Heart right ventricle (tissue), 16 donors: Measurements from ENCODE around the gene MAPRE2. TPM values are rescaled to one million over a fixed set of nuclear protein-coding genes. Genes with fewer than 3 reads are reported as not detected.

ENCODE experiments used
- ATAC-seq, 8 donors: fragments of 200-7000 bp; cut with Tn5 transposase; one replicate each; pipeline ENCODE4 v1.9.1; 2020; ENCODE audit warnings: mild to moderate bottlenecking in 8 of 8, moderate library complexity in 8 of 8, moderate number of reproducible peaks in 1 of 8
- DNase-seq, 2 donors: peaks; one replicate each; pipeline ENCODE4 v3.0.0-alpha.2; 2020
- H3K27ac ChIP-seq, 10 donors: fragments of 200-600 bp; sonication (generic) in 2 of 10; one replicate each; pipeline versions ENCODE4 v1.5.0 to v1.8.0; 2020 to 2022; ENCODE audit warnings: mild to moderate bottlenecking in 3 of 10
- H3K27me3 ChIP-seq, 7 donors: fragments of 200-600 bp; one replicate each; pipeline ENCODE4 v1.8.0; 2021 to 2022; ENCODE audit warnings: mild to moderate bottlenecking in 2 of 7
- H3K36me3 ChIP-seq, 9 donors: fragments of 200-600 bp; sonication (generic) in 1 of 9; one replicate each; pipeline versions ENCODE4 v1.5.0 to v1.8.0; 2020 to 2022; ENCODE audit warnings: mild to moderate bottlenecking in 2 of 9
- H3K4me1 ChIP-seq, 9 donors: fragments of 200-600 bp; sonication (generic) in 1 of 9; one replicate each; pipeline versions ENCODE4 v1.5.0 to v1.8.0; 2020 to 2022; ENCODE audit warnings: mild to moderate bottlenecking in 4 of 9
- H3K4me3 ChIP-seq, 10 donors: fragments of 200-600 bp; sonication (generic) in 2 of 10; one replicate each; pipeline versions ENCODE4 v1.5.0 to v1.8.0; 2020 to 2022; ENCODE audit warnings: mild to moderate bottlenecking in 7 of 10, moderate library complexity in 2 of 10
- H3K9me3 ChIP-seq, 11 donors: fragments of 200-600 bp in 10 of 11; sonication (generic) in 2 of 11; one replicate each; pipeline versions ENCODE4 v1.5.0 to v1.8.0; 2013 to 2022; ENCODE audit warnings: mild to moderate bottlenecking in 2 of 11, control low read depth in 1 of 11, moderate library complexity in 1 of 11
- WGBS, 2 donors: extraction: QIAGEN DNeasy Blood & Tissue Kit; methylation state at CpG; one replicate each; pipeline ENCODE4 v1.1.7; 2013; ENCODE audit warnings: inconsistent platforms in 1 of 2; 5-methylcytosine and 5-hydroxymethylcytosine counted together
- intact Hi-C, 10 donors: fragments of 100-400 bp; cut with DNase I; formaldehyde crosslinking; loops; one replicate each; pipeline versions ENCODE4 v1.11.1 to v1.14.2; 2022
- polyA plus RNA-seq, 2 donors: library from polyadenylated mRNA; stranded (reverse); fragments of 200-250 nt; gene quantifications; one replicate each; pipeline ENCODE4 v1.2.3, GENCODE V29; 2013
- total RNA-seq, 10 donors: library from RNA; stranded (reverse); fragmentation: NEBNext Ultra II Directional in 3 of 10; extraction: Animal tissue kit (Norgen Biotek cat#: 25700) in 3 of 10; gene quantifications; one replicate each; pipeline versions ENCODE4 v1.2.1 to v1.2.4, GENCODE V29; 2021 to 2023
- TF ChIP-seq, protein P1 (sequence below), 9 donors: fragments of 200-600 bp; sonication (generic) in 2 of 9; IDR thresholded peaks; one replicate each; pipeline versions ENCODE4 v1.5.0 to v1.8.0; 2021 to 2022; ENCODE audit warnings: antibody characterized with exemption in 9 of 9, mild to moderate bottlenecking in 5 of 9, moderate library complexity in 1 of 9
- donor health status: Arrhythmogenic right ventricular cardiomyopathy.
- donor health status: ischemic (EF 13 %, LVEDD 7.1; RV severe dilation, severe dysfunction).
- donor health status: healthy with polysubstance abuse.
- donor health status: DM: no; HTN: yes; CAD: no.
- donor health status: DM: no; HTN: no; CAD: no.
- donor health status: ischemic (EF 25% LVEDD 6.9; RV normal size, moderate dysfunction).
- donor health status: ischemic (EF 25% LVEDD 5.7; RV mildly dilated, moderate dysfunction).
- donor health status: healthy.
- donor health status: DM: yes; HTN: yes; CAD: no.
- donor health status: Ischemic cardiomyopathy.
- donor health status: ischemic (EF 35%, LVEDD 5.7; RV mildly dilated, moderate dysfunction).
- donor health status: nonischemic (EF 11% LVEDD 7.7; RV severe dilation, severe dysfunction).
- donor health status: DM: yes; HTN: yes; CAD: no.
- donor health status: PGD.
- donor health status: ischemic (EF 29% LVEDD 5.4; RV normal size, mild dysfunction).
- donor health status: nonischemic (EF 23%, LVEDD 6.1; RV moderate dilation, normal function).

Gene MAPRE2
- total and polyA plus RNA-seq, 12 donors: 31.7 to 211 (median 130) TPM

- Histone ChIP-seq H3K4me3 (no peak overlapping the region), H3K36me3 (peaks cover 0 to 5% (median 0%) of the 10 kb centered on the region in 9 donors), H3K27ac (no peak overlapping the region), H3K27me3 (no peaks in the 10 kb centered on the region), H3K9me3 (no peaks in the 10 kb centered on the region), H3K4me1 (peaks cover 0 to 33% (median 9%) of the 10 kb centered on the region in 9 donors)
- ATAC-seq (peak in 6 of 8 donors; percentile 33 to 75 (median 60)), DNase-seq (no peak)
- WGBS, 2 donors: 35 to 40% methylated on average over 8 of the region's 8 CpGs
- TF ChIP-seq, protein P1, sequence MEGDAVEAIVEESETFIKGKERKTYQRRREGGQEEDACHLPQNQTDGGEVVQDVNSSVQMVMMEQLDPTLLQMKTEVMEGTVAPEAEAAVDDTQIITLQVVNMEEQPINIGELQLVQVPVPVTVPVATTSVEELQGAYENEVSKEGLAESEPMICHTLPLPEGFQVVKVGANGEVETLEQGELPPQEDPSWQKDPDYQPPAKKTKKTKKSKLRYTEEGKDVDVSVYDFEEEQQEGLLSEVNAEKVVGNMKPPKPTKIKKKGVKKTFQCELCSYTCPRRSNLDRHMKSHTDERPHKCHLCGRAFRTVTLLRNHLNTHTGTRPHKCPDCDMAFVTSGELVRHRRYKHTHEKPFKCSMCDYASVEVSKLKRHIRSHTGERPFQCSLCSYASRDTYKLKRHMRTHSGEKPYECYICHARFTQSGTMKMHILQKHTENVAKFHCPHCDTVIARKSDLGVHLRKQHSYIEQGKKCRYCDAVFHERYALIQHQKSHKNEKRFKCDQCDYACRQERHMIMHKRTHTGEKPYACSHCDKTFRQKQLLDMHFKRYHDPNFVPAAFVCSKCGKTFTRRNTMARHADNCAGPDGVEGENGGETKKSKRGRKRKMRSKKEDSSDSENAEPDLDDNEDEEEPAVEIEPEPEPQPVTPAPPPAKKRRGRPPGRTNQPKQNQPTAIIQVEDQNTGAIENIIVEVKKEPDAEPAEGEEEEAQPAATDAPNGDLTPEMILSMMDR (IDR thresholded peaks at IDR 0.05): no peak
- intact Hi-C loops: no loop called here
These were observed 114.3 kb downstream of the MAPRE2 start for GRCh38 chr18:35155398-35156117.

DNA sequence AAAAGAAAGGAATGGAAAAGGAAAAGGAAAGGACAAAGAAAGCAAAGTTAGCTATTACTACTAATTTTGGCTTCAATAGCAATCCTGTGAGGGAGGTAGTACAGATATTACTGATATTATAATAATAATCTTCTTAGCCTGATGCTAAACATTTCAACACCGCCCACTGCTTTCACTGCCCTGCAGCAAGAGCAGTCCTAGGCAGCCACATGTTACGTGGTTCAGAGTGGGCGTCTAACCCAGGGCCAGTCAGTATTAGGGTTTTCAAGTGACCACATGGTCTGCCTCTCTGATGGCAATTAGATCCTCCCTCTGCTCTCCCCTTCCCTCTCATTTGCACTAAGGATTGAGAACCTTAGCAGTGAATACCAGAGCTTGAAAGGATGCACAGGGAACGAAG is 116.0 kb downstream of the MAPRE2 start:
- H3K27me3 ChIP-seq: no peaks in the 10 kb centered on the region
- intact Hi-C loops: no loop called here
- peaks cover 0 to 2% (median 0%) of the 10 kb centered on the region in 9 donors for H3K36me3 ChIP-seq
- peaks cover 0 to 33% (median 9%) of the 10 kb centered on the region in 9 donors for H3K4me1 ChIP-seq
- DNase-seq (no peak), ATAC-seq (no peak)
- TF ChIP-seq, protein P1 (IDR thresholded peaks at IDR 0.05): no peak
- no peak overlapping the region for H3K4me3 ChIP-seq
- no peaks in the 10 kb centered on the region for H3K9me3 ChIP-seq
- no peak overlapping the region for H3K27ac ChIP-seq
- WGBS, 2 donors: 91 to 96% methylated on average over 4 of the region's 4 CpGs

- TF ChIP-seq, protein P1 (IDR thresholded peaks at IDR 0.05): no peak
- H3K27ac ChIP-seq: peak overlapping the region in 1 of 10 donors; percentile 3
- H3K36me3 ChIP-seq: no peaks in the 10 kb centered on the region
- ATAC-seq (no peak), DNase-seq (no peak)
- no peaks in the 10 kb centered on the region for H3K9me3 ChIP-seq
- 77 to 83% methylated on average over 5 of the region's 5 CpGs for WGBS, 2 donors
- no peaks in the 10 kb centered on the region for H3K27me3 ChIP-seq
- H3K4me1 ChIP-seq: peaks cover 4 to 35% (median 17%) of the 10 kb centered on the region in 9 donors
- no peak overlapping the region for H3K4me3 ChIP-seq
- intact Hi-C loops: no loop called here
These were observed 117.7 kb downstream of the MAPRE2 start for GRCh38 chr18:35158728-35159450.

DNA sequence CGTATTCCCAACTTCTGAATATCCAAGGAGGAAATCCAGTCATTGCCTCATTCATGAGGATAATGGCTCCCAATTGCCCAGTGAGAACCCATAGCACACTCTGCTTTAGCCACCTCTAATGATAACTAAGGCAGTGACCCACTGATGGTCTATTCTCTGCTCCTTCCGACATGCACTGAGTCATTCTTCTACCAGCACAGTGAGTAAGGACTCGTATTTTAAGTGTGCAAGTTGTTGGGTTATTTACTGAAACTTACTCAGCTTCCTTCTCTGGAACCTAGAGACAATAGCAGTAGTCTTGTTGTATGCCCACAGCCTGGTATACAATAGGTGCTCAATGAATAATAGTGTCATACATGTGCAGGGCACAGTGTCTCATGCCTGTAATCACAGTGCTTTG is 118.6 kb downstream of the MAPRE2 start:
- Histone ChIP-seq H3K36me3 (no peaks in the 10 kb centered on the region), H3K4me3 (no peak overlapping the region), H3K4me1 (peaks cover 5 to 28% (median 20%) of the 10 kb centered on the region in 9 donors), H3K9me3 (no peaks in the 10 kb centered on the region), H3K27me3 (no peaks in the 10 kb centered on the region), H3K27ac (peak overlapping the region in 1 of 10 donors; percentile 3)
- TF ChIP-seq, protein P1 (IDR thresholded peaks at IDR 0.05): no peak
- 63 to 79% methylated on average over 3 of the region's 3 CpGs for WGBS, 2 donors
- intact Hi-C loops: no loop called here
- DNase-seq (no peak), ATAC-seq (no peak)
